GM12874 (cell line): Measurements from ENCODE around the gene PKP2.

Source experiments
- CTCF ChIP-seq: IDR thresholded peaks from 2 replicates; pipeline ENCODE4 v1.5.1; 2011; ENCODE audit warnings: low read depth, mild to moderate bottlenecking, control low read depth, low read length, moderate library complexity; ENCODE audit not compliant: insufficient read depth

Gene PKP2

GRCh38 chr12:32804301-32804700 is 92.3 kb downstream of the PKP2 start:
- no peak for TF ChIP-seq CTCF

GRCh38 chr12:32801269-32801980 is 95.2 kb downstream of the PKP2 start:
- TF ChIP-seq CTCF = no peak

- no peak for TF ChIP-seq CTCF
Measured at GRCh38 chr12:32794281-32794680, 102.3 kb downstream of the PKP2 start.

- no peak for TF ChIP-seq CTCF
Measured at GRCh38 chr12:32789916-32790315, 106.7 kb downstream of the PKP2 start.

- TF ChIP-seq CTCF = no peak
Measured at GRCh38 chr12:32789446-32789845, 107.1 kb downstream of the PKP2 start.

- TF ChIP-seq CTCF = no peak
Measured at GRCh38 chr12:32788405-32788804, 108.2 kb downstream of the PKP2 start.

GRCh38 chr12:32785557-32785956 is 111.0 kb downstream of the PKP2 start:
- TF ChIP-seq CTCF = no peak
